Activated CD4-positive, CD25-positive, alpha-beta regulatory T cell treated with anti-CD3 and anti-CD28 coated beads, Interleukin-2, amount 50 U/mL, for 16 hours (primary cell): ENCODE results near the gene ZSCAN5A.
"Not testable (repeated sequence)": the region's sequence is repeated elsewhere in the genome, so short reads cannot be mapped to it uniquely, and the experiment has no call there.

Experiments used
- DNase-seq: peaks from one replicate; pipeline ENCODE4 v3.0.0-alpha.2; 2020; ENCODE audit warnings: low read depth, low spot score

The ZSCAN5A gene

DNA sequence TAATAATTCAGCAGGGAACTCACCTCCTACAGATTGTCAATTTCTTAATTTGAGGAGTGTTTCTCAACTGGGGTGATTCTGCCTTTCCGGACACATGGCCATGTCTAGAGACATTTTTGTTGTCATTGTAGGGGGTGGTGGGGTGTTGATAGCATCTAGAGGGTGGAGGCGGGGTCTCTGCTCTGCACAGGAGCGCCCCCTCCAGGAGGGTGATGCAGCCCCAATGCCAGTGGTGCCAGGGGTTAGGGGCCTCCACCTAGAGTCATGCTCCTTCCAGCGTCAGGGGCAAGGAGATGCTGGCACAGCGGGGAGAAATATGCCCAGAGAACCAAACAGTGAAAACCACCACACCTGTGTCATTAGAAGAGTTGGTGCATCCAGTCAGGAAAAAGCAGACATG lies 107.1 kb downstream of the ZSCAN5A start:
- DNase-seq = not testable (repeated sequence)

- DNase-seq = no peak
Measured at GRCh38 chr19:56201973-56202372, 112.7 kb downstream of the ZSCAN5A start, which contains the start of gene ZSCAN5C. Gene ZSCAN5C (plus strand): TSS chr19:56202273. CDS start chr19:56205914, 3,641 bp downstream.

DNA sequence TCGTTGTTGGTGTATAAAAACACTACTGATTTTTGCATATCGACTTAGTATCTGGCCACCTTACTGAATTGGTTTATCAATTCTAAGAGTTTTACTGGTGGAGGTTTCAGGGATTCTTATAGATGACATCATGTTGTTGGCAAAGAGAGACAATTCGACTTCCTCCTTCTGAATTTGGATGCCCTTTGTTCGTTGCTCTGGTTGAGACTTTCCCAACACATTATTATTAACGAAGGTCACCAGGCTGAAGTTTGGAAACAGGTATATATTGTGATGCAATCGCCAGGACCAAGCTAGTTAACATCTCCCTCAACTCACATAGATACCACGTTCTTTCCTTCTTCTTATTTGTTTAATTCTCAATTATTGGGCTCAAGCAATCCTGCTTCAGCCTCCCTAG lies 115.0 kb downstream of the ZSCAN5A start:
- no peak for DNase-seq

- DNase-seq = not testable (repeated sequence)
Measured at GRCh38 chr19:56197646-56198045, 117.0 kb downstream of the ZSCAN5A start, which contains the start of gene ZSCAN5B. Gene ZSCAN5B (minus strand): TSS chr19:56197783. CDS start chr19:56193052, 4,731 bp downstream.

- no peak for DNase-seq
Measured at GRCh38 chr19:56193981-56194640, 120.5 kb downstream of the ZSCAN5A start.

DNA sequence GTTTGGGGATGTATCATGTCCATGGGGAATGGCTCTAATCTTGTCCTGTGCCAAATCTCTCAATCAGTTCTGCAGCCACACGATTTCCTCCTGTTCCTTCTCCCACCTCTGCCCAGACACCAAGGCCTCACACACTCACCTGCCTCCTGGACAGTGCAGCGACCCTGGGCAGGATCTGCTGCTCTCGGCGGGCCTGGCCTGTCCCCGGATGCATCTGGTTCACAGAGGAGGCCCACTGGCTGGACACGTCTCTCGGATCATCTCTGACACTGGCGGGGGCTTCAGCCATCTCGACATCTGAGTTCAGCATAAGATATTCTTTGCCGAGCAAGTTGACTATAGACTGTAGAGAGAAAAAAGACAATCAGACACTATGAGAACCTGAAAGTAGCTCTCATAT lies 122.9 kb downstream of the ZSCAN5A start:
- no peak for DNase-seq

- no peak for DNase-seq
Measured at GRCh38 chr19:56191115-56191514, 123.5 kb downstream of the ZSCAN5A start.

- DNase-seq = no peak
Measured at GRCh38 chr19:56189785-56190184, 124.9 kb downstream of the ZSCAN5A start.

DNA sequence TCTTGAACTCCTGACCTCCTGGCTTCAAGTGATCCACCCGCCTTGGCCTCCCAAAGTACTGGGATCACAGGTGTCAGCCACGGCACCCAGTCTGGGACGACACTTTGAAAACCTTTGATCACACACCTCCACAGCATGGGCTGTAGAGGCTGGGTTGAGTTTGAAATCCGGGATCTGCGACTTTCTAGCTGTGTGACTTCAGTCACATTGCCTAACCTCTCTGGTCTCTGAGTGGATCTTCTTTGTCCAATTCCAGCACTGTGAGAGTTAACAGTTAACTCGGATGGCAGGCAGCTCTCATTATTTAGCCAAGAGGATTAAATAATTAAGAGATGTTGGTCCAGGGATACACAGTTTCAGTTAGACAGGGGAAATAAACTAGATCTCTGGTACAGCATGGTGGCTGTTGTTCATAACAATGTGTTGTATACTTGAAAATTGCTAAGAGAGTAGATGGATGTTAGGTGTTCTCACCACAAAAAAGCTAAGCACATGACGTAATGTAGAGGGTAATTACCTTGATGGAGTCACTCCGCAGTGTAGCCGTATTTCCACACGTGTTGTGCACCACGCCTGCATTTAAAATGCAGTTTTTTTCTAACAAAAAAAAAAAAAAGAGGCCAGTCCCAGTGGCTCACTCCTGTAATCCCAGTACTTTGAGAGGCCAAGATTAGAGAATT lies 136.9 kb downstream of the ZSCAN5A start:
- DNase-seq = no peak

DNA sequence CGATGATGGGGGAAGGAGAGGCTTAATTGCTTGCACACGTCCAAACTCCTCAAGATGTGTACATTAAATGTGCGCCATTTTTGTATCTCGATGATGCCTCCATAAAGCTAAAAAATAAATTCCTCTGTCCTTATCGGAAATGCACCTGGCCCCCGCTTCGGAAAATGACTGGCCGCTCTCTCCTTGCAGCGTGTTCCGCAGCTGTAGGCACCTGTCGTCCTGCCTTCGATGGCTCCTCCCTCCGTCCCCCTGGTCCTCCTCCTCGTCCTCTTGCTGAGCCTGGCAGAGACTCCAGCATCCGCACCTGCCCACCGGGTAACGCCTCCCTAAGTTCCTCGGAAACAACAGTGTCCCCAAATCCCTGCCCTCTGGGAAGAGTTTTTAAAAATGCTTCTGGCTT lies 137.8 kb downstream of the ZSCAN5A start:
- no peak for DNase-seq

- not testable (repeated sequence) for DNase-seq
Measured at GRCh38 chr19:56176310-56176709, 138.3 kb downstream of the ZSCAN5A start.

DNA sequence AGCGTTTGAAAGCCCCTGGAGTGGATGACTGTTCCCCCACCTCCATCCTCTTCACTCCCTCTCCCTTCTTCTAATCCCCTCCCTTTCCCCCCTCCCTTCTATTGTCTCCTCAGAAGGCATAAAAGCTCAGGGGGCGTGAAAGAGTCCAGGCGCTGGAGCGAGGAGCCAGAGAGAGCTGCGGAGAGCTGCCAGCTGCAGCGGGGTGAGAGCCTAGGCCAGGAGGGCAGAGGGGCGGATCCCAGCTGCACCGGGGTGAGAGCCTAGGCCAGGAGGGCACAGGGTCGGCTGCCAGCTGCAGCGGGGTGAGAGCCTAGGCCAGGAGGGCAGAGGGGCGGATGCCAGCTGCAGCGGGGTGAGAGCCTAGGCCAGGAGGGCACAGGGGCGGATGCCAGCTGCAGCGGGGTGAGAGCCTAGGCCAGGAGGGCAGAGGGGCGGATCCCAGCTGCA lies 138.8 kb downstream of the ZSCAN5A start, which contains the start of gene GALP:
Gene GALP (plus strand): TSS at position 148 of the 447 bp plus-strand sequence. CDS start 1,101 bp downstream, outside the sequence.
- not testable (repeated sequence) for DNase-seq

- no peak for DNase-seq
Measured at GRCh38 chr19:56174550-56174949, 140.1 kb downstream of the ZSCAN5A start.

GRCh38 chr19:56174086-56174485 lies 140.6 kb downstream of the ZSCAN5A start:
- DNase-seq = no peak
